IMR-90 (cell line): ENCODE data around the gene FCMR. TPM values are rescaled to one million over a fixed set of nuclear protein-coding genes. Genes with fewer than 3 reads are reported as not detected.

ENCODE experiments used
- ATAC-seq: fragments of 200-7000 bp; cut with Tn5 transposase; 2 replicates; pipeline ENCODE4 v1.9.1; 2020; ENCODE audit warnings: low read depth, mild to moderate bottlenecking, moderate library complexity
- BruUV-seq: library from RNA; stranded (reverse); fragments of 400-500 nt; replicated peaks from 2 replicates; lab custom pipeline; 2021; lab: Mats Ljungman, UMichigan
- CTCF ChIA-PET: fragments of 300-600 bp; formaldehyde crosslinking; extraction: SDS; loops from one replicate; lab custom pipeline; 2021; ENCODE audit warnings: antibody characterized with exemption; lab: Yijun Ruan, JAX
- POLR2A ChIA-PET: fragments of 300-600 bp; sonication (Branson Sonifier 250); formaldehyde crosslinking; loops from one replicate; lab custom pipeline; 2022; ENCODE audit warnings: antibody characterized with exemption; ENCODE audit not compliant: unreplicated experiment; lab: Charles Lee
- DNase-seq: peaks from one replicate; pipeline ENCODE4 v3.0.0; 2013
- H2AFZ ChIP-seq: replicated peaks from 2 replicates; pipeline ENCODE3; 2013; ENCODE audit warnings: low read length, mild to moderate bottlenecking; ENCODE audit not compliant: poor library complexity
- H2AK5ac ChIP-seq: 2 replicates; pipeline ENCODE4 v1.6.1; 2013; ENCODE audit warnings: low read depth, low read length, inconsistent platforms
- H2AK9ac ChIP-seq: replicated peaks from 2 replicates; pipeline ENCODE3; 2013; ENCODE audit warnings: mild to moderate bottlenecking, low read depth, low read length, moderate library complexity; ENCODE audit not compliant: poor library complexity
- H2BK120ac ChIP-seq: 2 replicates; pipeline ENCODE4 v1.6.1; 2013; ENCODE audit warnings: low read depth, low read length, inconsistent platforms
- H2BK15ac ChIP-seq: 3 replicates; pipeline ENCODE4 v1.6.1; 2013; ENCODE audit warnings: low read depth, low read length, inconsistent platforms
- H2BK20ac ChIP-seq: 2 replicates; pipeline ENCODE4 v1.6.1; 2013; ENCODE audit warnings: low read depth, mild to moderate bottlenecking, inconsistent platforms, low read length, moderate library complexity
- H2BK5ac ChIP-seq: 2 replicates; pipeline ENCODE4 v1.6.1; 2013; ENCODE audit warnings: mild to moderate bottlenecking, low read depth, low read length, inconsistent platforms; ENCODE audit not compliant: poor library complexity, severe bottlenecking
- H3K14ac ChIP-seq: replicated peaks from 2 replicates; pipeline ENCODE4 v1.6.1; 2013; ENCODE audit warnings: low read depth, low read length, inconsistent platforms
- H3K18ac ChIP-seq: 2 replicates; pipeline ENCODE4 v1.6.1; 2013; ENCODE audit warnings: low read depth, low read length, control low read depth
- H3K23ac ChIP-seq: 2 replicates; pipeline ENCODE4 v1.6.1; 2013; ENCODE audit warnings: low read depth, low read length, inconsistent platforms
- H3K27ac ChIP-seq: 2 replicates; pipeline ENCODE4 v1.5.1; 2013; ENCODE audit warnings: mild to moderate bottlenecking, control low read depth, low read length; ENCODE audit not compliant: insufficient read depth
- H3K27me3 ChIP-seq: 2 replicates; pipeline ENCODE4 v1.6.1; 2013; ENCODE audit warnings: low read length; ENCODE audit not compliant: control insufficient read depth, insufficient read depth
- H3K36me3 ChIP-seq: 2 replicates; pipeline ENCODE4 v1.6.1; 2013; ENCODE audit warnings: low read length, mixed read lengths; ENCODE audit not compliant: control insufficient read depth, insufficient read depth
- H3K4ac ChIP-seq: 2 replicates; pipeline ENCODE4 v1.6.1; 2013; ENCODE audit warnings: low read depth, low read length, inconsistent platforms
- H3K4me1 ChIP-seq: 2 replicates; pipeline ENCODE4 v1.6.1; 2013; ENCODE audit warnings: low read length, mixed read lengths; ENCODE audit not compliant: control insufficient read depth, insufficient read depth
- H3K4me2 ChIP-seq: 2 replicates; pipeline ENCODE4 v1.6.1; 2013; ENCODE audit warnings: low read depth, mild to moderate bottlenecking, control low read depth, low read length, moderate library complexity
- H3K4me3 ChIP-seq: 2 replicates; pipeline ENCODE4 v1.5.1; 2013; ENCODE audit warnings: low read depth, mild to moderate bottlenecking, control low read depth, low read length, moderate library complexity; ENCODE audit not compliant: insufficient read depth
- H3K56ac ChIP-seq: 2 replicates; pipeline ENCODE4 v1.6.1; 2013; ENCODE audit warnings: low read length, inconsistent platforms; ENCODE audit not compliant: insufficient read depth; ENCODE audit errors: extremely low read depth
- H3K79me1 ChIP-seq, 2 experiments: 2 replicates each; pipeline ENCODE4 v1.6.1; 2013; ENCODE audit warnings: low read length in 2 of 2, inconsistent platforms in 1 of 2, low read depth in 1 of 2
- H3K9ac ChIP-seq: 2 replicates; pipeline ENCODE4 v1.6.1; 2013; ENCODE audit warnings: low read depth, low read length, control low read depth
- H3K9me1 ChIP-seq: 2 replicates; pipeline ENCODE4 v1.6.1; 2013; ENCODE audit warnings: low read length, inconsistent platforms; ENCODE audit not compliant: insufficient read depth
- H3K9me3 ChIP-seq: 2 replicates; pipeline ENCODE4 v1.6.1; 2013; ENCODE audit warnings: low read length; ENCODE audit not compliant: control insufficient read depth, insufficient read depth
- H4K20me1 ChIP-seq: 2 replicates; pipeline ENCODE4 v1.6.1; 2013; ENCODE audit warnings: low read length, inconsistent platforms; ENCODE audit not compliant: insufficient read depth
- H4K5ac ChIP-seq: 2 replicates; pipeline ENCODE4 v1.6.1; 2013; ENCODE audit warnings: mild to moderate bottlenecking, low read depth, low read length, control low read depth
- H4K8ac ChIP-seq, 2 experiments: 2 replicates each; pipeline ENCODE4 v1.6.1; 2013; ENCODE audit warnings: low read depth in 2 of 2, low read length in 2 of 2, control low read depth in 1 of 2, inconsistent platforms in 1 of 2
- H4K91ac ChIP-seq: 2 replicates; pipeline ENCODE4 v1.6.1; 2013; ENCODE audit warnings: low read depth, low read length, inconsistent platforms; ENCODE audit not compliant: insufficient read depth
- CHD1 ChIP-seq: IDR thresholded peaks from 2 replicates; pipeline ENCODE4 v1.6.1; 2012; ENCODE audit warnings: low read depth, low read length, improper control_type of control experiment
- FOS ChIP-seq: fragments of 150-350 bp; IDR thresholded peaks from 2 replicates; pipeline ENCODE4 v1.6.1; 2016; ENCODE audit warnings: low read depth, low read length
- MAZ ChIP-seq: IDR thresholded peaks from 2 replicates; pipeline ENCODE4 v1.6.1; 2012; ENCODE audit warnings: low read depth, mild to moderate bottlenecking, low read length, improper control_type of control experiment, moderate library complexity, borderline replicate concordance
- MXI1 ChIP-seq: IDR thresholded peaks from 2 replicates; pipeline ENCODE4 v1.6.1; 2012; ENCODE audit warnings: low read depth, mild to moderate bottlenecking, low read length, moderate library complexity, borderline replicate concordance
- WGBS, 2 experiments: methylation state at CpG; one replicate each; pipeline versions ENCODE4 v1.1.5 to v1.1.7; 2013; ENCODE audit warnings: missing lambda C conversion rate in 2 of 2; ENCODE audit not compliant: insufficient read length in 1 of 2; ENCODE audit errors: extremely low coverage in 2 of 2; 5-methylcytosine and 5-hydroxymethylcytosine counted together
- dilution Hi-C: fragments of 300-500 bp; cut with HindIII; formaldehyde crosslinking; loops from one replicate; pipeline ENCODE4 v1.14.3; 2018; ENCODE audit warnings: low sequenced_read_pairs; ENCODE audit not compliant: unreplicated experiment
- in situ Hi-C: fragments of 300-500 bp; cut with MboI; formaldehyde crosslinking; loops from 3 replicates; pipeline ENCODE4 v1.14.3; 2019; ENCODE audit warnings: low sequenced_read_pairs, inconsistent platforms, mixed read lengths
- intact Hi-C: fragments of 100-400 bp; cut with micrococcal nuclease; formaldehyde crosslinking; loops from 2 replicates; pipeline ENCODE4 v1.10.0; 2022
- polyA plus RNA-seq, 3 experiments: library from polyadenylated mRNA; depleted of rRNA; stranded (reverse); fragments of >200 nt; gene quantifications; 2 replicates each; pipeline ENCODE4 v1.2.3, GENCODE V29; 2012; ENCODE audit warnings: low replicate concordance in 1 of 3
- total RNA-seq: library from RNA; depleted of rRNA; stranded (reverse); fragments of >200 nt; gene quantifications from 2 replicates; pipeline ENCODE4 v1.2.3, GENCODE V29; 2012

The FCMR gene
- total and polyA plus RNA-seq, 2 of the 4 experiments (the other 2 are of a cell fraction): 0.09 TPM; not detected in 1

GRCh38 chr1:206900149-206900548 is 21.6 kb downstream of the FCMR start:
- H3K4ac ChIP-seq: peak overlapping the region; percentile 80
- H3K9me1 ChIP-seq: peaks cover 33% of the 10 kb centered on the region
- no peaks in the 10 kb centered on the region for H3K9me3 ChIP-seq
- POLR2A ChIA-PET: no interaction called here
- no peak overlapping the region for H2BK5ac ChIP-seq
- peak overlapping the region; percentile 79 for H2AK5ac ChIP-seq
- WGBS, 2 experiments: no CpG with 5 or more reads among the region's 7 CpGs
- in situ Hi-C loops: no loop called here
- no peak overlapping the region for H3K9ac ChIP-seq
- no peak overlapping the region for H2AFZ ChIP-seq
- H4K8ac ChIP-seq: 0 out of 4 replicates have a peak overlapping the region, but pooled peaks of 1 of the 2 experiments have one; percentile 0
- H3K4me2 ChIP-seq: no peak overlapping the region
- peaks cover 30% of the 10 kb centered on the region for H3K4me1 ChIP-seq
- no peak overlapping the region for H2AK9ac ChIP-seq
- peak overlapping the region; percentile 79; the same call in 1 of the 2 replicates for H2BK20ac ChIP-seq
- no peak for TF ChIP-seq MAZ
- no peak for TF ChIP-seq FOS
- TF ChIP-seq CHD1: no peak
- no peak for TF ChIP-seq MXI1
- H2BK15ac ChIP-seq: peak overlapping the region; percentile 57; the same call in 2 of the 3 replicates
- no TSS peak for BruUV-seq
- H4K91ac ChIP-seq: peak overlapping the region; percentile 94; the same call in 1 of the 2 replicates
- no peak overlapping the region for H3K56ac ChIP-seq
- no peaks in the 10 kb centered on the region for H3K27me3 ChIP-seq
- intact Hi-C loops: no loop called here
- peak overlapping the region; percentile 98; the same call in 1 of the 2 replicates for H2BK120ac ChIP-seq
- no peak overlapping the region for H3K23ac ChIP-seq
- H4K20me1 ChIP-seq: no peaks in the 10 kb centered on the region
- peaks cover 0 to 29% of the 10 kb centered on the region in 2 experiments; a peak in 2 of 4 replicates for H3K79me1 ChIP-seq
- peak overlapping the region; percentile 33; the same call in 1 of the 2 replicates for H3K14ac ChIP-seq
- ATAC-seq: no peak
- H4K5ac ChIP-seq: no peak overlapping the region
- no peak overlapping the region for H3K27ac ChIP-seq
- H3K18ac ChIP-seq: no peak overlapping the region
- dilution Hi-C loops: no loop called here
- no peaks in the 10 kb centered on the region for H3K36me3 ChIP-seq
- CTCF ChIA-PET: interaction anchor here (0.7 to 0.9 kb wide), 2 partner anchors 13 to 91 kb away, joined by 3 read pairs; no protein-coding TSS in a partner anchor
- no peak for DNase-seq
- no peak overlapping the region for H3K4me3 ChIP-seq
